GM04504 (cell line): ENCODE data around the gene HOXD4.

Experiments used
- DNase-seq: peaks from one replicate; pipeline ENCODE4 v3.0.0-alpha.2; 2012; ENCODE audit warnings: low read depth

HOXD4 gene

GRCh38 chr2:176114120-176114929, 37.0 kb upstream of the HOXD4 start:
- no peak for DNase-seq

GRCh38 chr2:176114930-176115625, 36.3 kb upstream of the HOXD4 start:
- no peak for DNase-seq

DNA sequence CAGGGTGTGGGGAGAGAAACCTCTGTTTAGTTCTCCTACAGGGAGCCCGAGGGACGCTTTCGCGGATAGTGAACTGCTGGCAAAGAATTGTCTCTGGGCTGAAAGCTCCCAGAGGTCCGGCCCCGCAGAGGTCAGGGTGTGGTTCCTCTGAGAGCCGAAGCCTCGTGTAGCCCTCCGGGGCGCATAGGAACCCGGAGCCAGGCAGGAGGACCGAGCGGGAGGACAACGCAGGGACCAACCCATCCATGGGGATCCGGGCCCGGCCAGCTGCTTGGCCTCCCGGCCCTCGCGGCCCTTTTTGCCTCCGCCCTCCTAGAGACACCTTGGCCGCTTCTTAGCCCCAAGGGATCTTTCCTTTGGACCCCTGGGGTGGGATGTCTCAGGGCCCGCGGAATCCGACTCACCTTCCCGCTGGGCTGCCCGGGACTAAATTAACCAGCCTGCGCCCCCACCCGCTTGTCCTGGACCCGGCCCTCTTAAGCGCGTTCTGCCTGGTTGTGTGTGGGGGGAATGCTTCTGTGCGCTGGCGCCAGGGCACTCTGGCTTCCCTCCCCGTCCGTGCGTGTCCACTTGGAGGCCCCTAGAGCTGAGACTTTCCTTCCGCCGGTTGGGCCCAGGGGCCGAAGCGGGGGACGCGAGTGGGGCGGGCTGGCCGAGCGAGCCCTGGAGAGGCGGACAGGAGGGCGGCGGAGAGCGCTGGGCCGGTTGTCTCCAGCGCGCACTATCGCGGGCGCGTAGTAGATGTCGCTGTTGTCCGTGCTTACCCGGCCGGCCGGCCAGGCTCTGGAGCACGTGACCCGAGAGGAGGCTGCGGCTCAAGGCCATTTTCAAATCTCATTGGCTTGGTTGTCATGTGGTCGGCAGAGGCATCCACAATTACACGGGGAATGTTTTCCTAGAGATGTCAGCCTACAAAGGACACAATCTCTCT, 35.2 kb upstream of the HOXD4 start, which contains the start of gene HOXD10:
Gene HOXD10 (plus strand): TSS at position 896 of the 931 bp plus-strand sequence. CDS start 56 bp downstream, outside the sequence.
- DNase-seq, result no peak

GRCh38 chr2:176117162-176117822, 34.1 kb upstream of the HOXD4 start:
- DNase-seq, result no peak

DNA sequence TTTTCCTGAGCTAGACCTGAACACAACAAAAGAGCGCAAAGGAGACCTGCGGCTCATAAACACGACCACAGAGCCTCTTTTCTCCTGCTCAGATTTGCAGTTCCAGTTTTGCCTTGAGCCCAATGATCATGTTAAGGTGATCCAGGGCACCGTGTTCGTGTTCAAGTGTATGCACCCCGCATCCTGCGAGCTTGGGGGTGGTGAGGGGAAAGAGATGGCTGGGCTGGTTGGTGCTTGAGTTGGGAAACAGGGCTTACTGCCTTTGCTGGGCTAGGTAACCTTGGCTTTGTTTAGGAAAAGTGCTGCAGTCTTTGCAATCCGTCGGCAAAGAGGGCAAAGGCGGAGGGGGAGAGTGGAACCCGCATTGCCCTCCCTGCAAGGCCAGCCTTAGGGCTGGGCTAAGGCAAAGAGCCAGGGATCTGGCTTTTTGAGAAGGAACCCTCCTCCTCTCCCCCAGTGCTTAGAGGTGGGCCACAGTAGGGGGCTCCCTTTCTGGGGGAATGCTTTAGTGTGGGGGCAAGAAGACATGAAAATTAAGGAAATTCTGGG, 33.5 kb upstream of the HOXD4 start:
- no peak for DNase-seq

GRCh38 chr2:176118601-176119339, 32.6 kb upstream of the HOXD4 start:
- no peak for DNase-seq

GRCh38 chr2:176120364-176121189, 30.8 kb upstream of the HOXD4 start:
- DNase-seq, result no peak

- no peak for DNase-seq
Measured at GRCh38 chr2:176121190-176122051, 29.9 kb upstream of the HOXD4 start.

DNA sequence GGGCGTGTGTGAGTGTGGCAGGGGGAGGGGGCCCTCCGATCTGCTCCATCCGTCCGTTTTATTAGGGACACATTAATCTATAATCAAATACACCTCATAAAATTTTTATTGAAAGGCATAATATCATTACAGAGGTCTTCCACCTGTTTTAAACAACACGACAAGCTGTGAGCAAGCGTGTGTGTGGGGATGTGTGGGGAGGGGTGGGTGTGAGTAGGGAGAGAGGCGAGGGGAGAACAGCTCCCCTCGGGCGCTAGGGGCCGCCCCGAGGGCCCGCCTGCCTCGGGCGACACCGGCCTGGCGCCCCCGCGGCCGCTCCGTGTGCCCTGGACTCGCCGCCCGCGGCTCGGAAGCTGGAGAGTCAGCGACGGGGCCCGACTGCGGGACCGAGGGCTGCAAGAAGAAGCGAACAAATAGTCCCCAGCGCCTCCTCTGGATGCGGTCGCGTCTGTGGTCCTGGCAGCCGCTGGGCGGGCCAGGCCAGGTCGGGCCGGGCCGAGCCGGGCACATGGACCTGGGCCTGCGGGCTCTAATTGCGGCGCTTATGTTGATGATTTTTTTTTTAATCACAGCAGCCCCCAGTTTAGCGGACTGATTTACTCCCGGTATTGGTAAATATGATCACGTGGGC, 29.2 kb upstream of the HOXD4 start:
- DNase-seq, result peak; percentile 57

DNA sequence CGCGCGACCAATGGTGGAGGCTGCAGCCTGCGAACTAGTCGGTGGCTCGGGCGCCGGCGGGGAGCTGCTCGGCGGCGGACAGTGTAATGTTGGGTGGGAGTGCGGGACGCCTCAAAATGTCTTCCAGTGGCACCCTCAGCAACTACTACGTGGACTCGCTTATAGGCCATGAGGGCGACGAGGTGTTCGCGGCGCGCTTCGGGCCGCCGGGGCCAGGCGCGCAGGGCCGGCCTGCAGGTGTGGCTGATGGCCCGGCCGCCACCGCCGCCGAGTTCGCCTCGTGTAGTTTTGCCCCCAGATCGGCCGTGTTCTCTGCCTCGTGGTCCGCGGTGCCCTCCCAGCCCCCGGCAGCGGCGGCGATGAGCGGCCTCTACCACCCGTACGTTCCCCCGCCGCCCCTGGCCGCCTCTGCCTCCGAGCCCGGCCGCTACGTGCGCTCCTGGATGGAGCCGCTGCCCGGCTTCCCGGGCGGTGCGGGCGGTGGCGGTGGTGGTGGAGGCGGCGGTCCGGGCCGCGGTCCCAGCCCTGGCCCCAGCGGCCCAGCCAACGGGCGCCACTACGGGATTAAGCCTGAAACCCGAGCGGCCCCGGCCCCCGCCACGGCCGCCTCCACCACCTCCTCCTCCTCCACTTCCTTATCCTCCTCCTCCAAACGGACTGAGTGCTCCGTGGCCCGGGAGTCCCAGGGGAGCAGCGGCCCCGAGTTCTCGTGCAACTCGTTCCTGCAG, 28.5 kb upstream of the HOXD4 start, which contains the start of gene HOXD9:
Gene HOXD9 (plus strand): TSS at position 37 of the 728 bp plus-strand sequence. CDS start 50 bp downstream, at position 87.
- no peak for DNase-seq

- DNase-seq, result no peak
Measured at GRCh38 chr2:176123411-176124109, 27.8 kb upstream of the HOXD4 start.

DNA sequence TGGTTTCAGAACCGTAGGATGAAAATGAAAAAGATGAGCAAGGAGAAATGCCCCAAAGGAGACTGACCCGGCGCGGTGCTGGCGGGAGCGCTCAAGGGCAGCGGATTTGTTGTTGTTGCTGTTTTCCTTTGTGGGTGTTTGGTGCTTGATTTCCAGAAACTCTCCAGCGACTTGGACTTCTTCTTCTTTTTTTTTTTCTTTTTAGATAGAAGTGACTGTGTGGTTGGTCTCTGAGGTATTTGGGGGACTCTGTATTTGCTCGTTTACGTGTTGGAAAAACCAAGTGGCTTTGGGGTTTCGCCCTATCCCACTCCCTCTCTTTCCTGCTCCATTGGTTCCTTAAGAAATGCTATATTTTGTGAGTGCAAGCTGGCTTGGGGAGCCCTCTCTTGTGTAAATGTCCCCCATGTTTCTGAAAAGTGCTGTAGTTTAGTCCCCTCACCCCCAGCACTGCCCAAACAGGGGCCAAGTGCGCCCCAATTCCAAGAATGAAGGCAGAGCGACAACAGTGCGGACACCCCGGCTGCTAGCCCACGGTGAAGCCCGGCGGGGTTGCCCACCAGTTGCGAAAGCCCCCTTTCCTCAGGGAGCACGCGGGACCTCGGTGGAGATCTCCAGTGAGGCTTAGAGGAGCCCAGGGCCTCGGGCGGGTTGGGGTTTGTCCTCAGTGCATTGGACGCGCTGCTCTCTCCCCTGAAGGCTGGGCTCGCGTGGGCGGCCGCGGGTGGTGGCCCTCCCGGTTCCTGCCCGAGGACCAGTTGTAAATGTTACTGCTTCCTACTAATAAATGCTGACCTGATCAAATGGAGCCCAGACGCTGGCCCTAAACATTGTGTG, 27.0 kb upstream of the HOXD4 start:
- DNase-seq, result no peak

- DNase-seq, result no peak
Measured at GRCh38 chr2:176124947-176125771, 26.2 kb upstream of the HOXD4 start.

- DNase-seq, result no peak
Measured at GRCh38 chr2:176125772-176126054, 25.6 kb upstream of the HOXD4 start.
